Hematopoietic multipotent progenitor cell treated with erythropoietin and hydrocortisone succinate and interleukin-3 and kit ligand, for 8 days (in vitro differentiated cells): ENCODE data around the gene ATL2.
"Not testable (repeated sequence)": the region's sequence is repeated elsewhere in the genome, so short reads cannot be mapped to it uniquely, and the experiment has no call there.

Experiments
- DNase-seq: peaks from one replicate; pipeline ENCODE4 v3.0.0-alpha.2; 2015

The ATL2 gene

GRCh38 chr2:38268691-38269327 lies 108.3 kb downstream of the ATL2 start:
- DNase-seq = no peak

- DNase-seq = no peak
These were observed 109.1 kb downstream of the ATL2 start for GRCh38 chr2:38268001-38268400.

GRCh38 chr2:38267270-38267925 lies 109.7 kb downstream of the ATL2 start:
- no peak for DNase-seq

- peak; percentile 4 for DNase-seq
These were observed 110.6 kb downstream of the ATL2 start for GRCh38 chr2:38266382-38267061.

- no peak for DNase-seq
These were observed 111.6 kb downstream of the ATL2 start for GRCh38 chr2:38265461-38265860.

- peak; percentile 6 for DNase-seq
These were observed 112.5 kb downstream of the ATL2 start for GRCh38 chr2:38264396-38265221.

GRCh38 chr2:38263293-38263692 lies 113.8 kb downstream of the ATL2 start:
- DNase-seq = no peak

GRCh38 chr2:38262069-38262871 lies 114.8 kb downstream of the ATL2 start:
- no peak for DNase-seq

- no peak for DNase-seq
These were observed 115.5 kb downstream of the ATL2 start for GRCh38 chr2:38261569-38262068.

- no peak for DNase-seq
These were observed 116.1 kb downstream of the ATL2 start for GRCh38 chr2:38260972-38261371.

- no peak for DNase-seq
These were observed 116.6 kb downstream of the ATL2 start for GRCh38 chr2:38260469-38260868.

- DNase-seq = no peak
These were observed 117.8 kb downstream of the ATL2 start for GRCh38 chr2:38259311-38259710.

- DNase-seq = not testable (repeated sequence)
These were observed 119.4 kb downstream of the ATL2 start for GRCh38 chr2:38257680-38258079.

GRCh38 chr2:38256610-38257009 lies 120.5 kb downstream of the ATL2 start:
- no peak for DNase-seq

GRCh38 chr2:38255211-38255610 lies 121.9 kb downstream of the ATL2 start:
- DNase-seq = no peak

GRCh38 chr2:38254796-38255195 lies 122.3 kb downstream of the ATL2 start:
- no peak for DNase-seq

GRCh38 chr2:38251940-38252339 lies 125.1 kb downstream of the ATL2 start:
- no peak for DNase-seq

GRCh38 chr2:38248707-38249106 lies 128.4 kb downstream of the ATL2 start:
- DNase-seq = no peak

GRCh38 chr2:38248255-38248654 lies 128.8 kb downstream of the ATL2 start:
- DNase-seq = no peak

GRCh38 chr2:38246105-38246504 lies 131.0 kb downstream of the ATL2 start:
- DNase-seq = no peak

GRCh38 chr2:38245114-38245641 lies 131.9 kb downstream of the ATL2 start:
- no peak for DNase-seq

GRCh38 chr2:38244301-38244700 lies 132.8 kb downstream of the ATL2 start:
- DNase-seq = no peak
